MM.1S (cell line): Measurements from ENCODE around the gene GHRH.

Source experiments
- DNase-seq: peaks from one replicate; pipeline ENCODE4 v3.0.0-alpha.2; 2015
- H2AFZ ChIP-seq: fragments of 300-600 bp; sonication (generic); 2 replicates; pipeline ENCODE4 v1.6.0; 2016; ENCODE audit warnings: antibody characterized with exemption, low read length
- H3F3A ChIP-seq: fragments of 300-600 bp; sonication (generic); 2 replicates; pipeline ENCODE4 v1.6.1; 2016; ENCODE audit warnings: mild to moderate bottlenecking, antibody characterized with exemption, low read length, moderate library complexity, mixed read lengths; ENCODE audit not compliant: insufficient read depth
- H3K27ac ChIP-seq: fragments of 300-600 bp; sonication (generic); 2 replicates; pipeline ENCODE4 v1.5.1; 2016; ENCODE audit warnings: mild to moderate bottlenecking, low read length
- H3K27me3 ChIP-seq: fragments of 300-600 bp; sonication (generic); replicated peaks from 2 replicates; pipeline ENCODE4 v1.6.0; 2016; ENCODE audit warnings: low read length; ENCODE audit not compliant: insufficient read depth
- H3K36me3 ChIP-seq: fragments of 300-600 bp; sonication (generic); replicated peaks from 2 replicates; pipeline ENCODE4 v1.6.1; 2016; ENCODE audit warnings: mild to moderate bottlenecking, low read length, mixed read lengths; ENCODE audit not compliant: insufficient read depth
- H3K4me1 ChIP-seq: fragments of 300-600 bp; sonication (generic); 2 replicates; pipeline ENCODE4 v1.6.1; 2016; ENCODE audit warnings: low read length, mixed read lengths
- H3K4me2 ChIP-seq: fragments of 300-600 bp; sonication (generic); 2 replicates; pipeline ENCODE4 v1.6.0; 2016; ENCODE audit warnings: low read depth, low read length
- H3K4me3 ChIP-seq: fragments of 300-600 bp; sonication (generic); 2 replicates; pipeline ENCODE4 v1.5.1; 2016; ENCODE audit warnings: low read length, mixed read lengths
- H3K79me2 ChIP-seq: fragments of 300-600 bp; sonication (generic); 2 replicates; pipeline ENCODE4 v1.6.1; 2016; ENCODE audit warnings: mixed run types, low read length, mixed read lengths
- H3K9ac ChIP-seq: fragments of 300-600 bp; sonication (generic); 2 replicates; pipeline ENCODE4 v1.6.1; 2016; ENCODE audit warnings: low read length, mixed read lengths
- H3K9me2 ChIP-seq: fragments of 300-600 bp; sonication (generic); replicated peaks from 2 replicates; pipeline ENCODE4 v1.6.1; 2016; ENCODE audit warnings: mild to moderate bottlenecking, low read length, mixed read lengths; ENCODE audit not compliant: insufficient read depth
- H3K9me3 ChIP-seq: fragments of 300-600 bp; sonication (generic); replicated peaks from 2 replicates; pipeline ENCODE4 v1.6.1; 2016; ENCODE audit warnings: mild to moderate bottlenecking, low read length, mixed read lengths; ENCODE audit not compliant: insufficient read depth
- H4K20me1 ChIP-seq: fragments of 300-600 bp; sonication (generic); 2 replicates; pipeline ENCODE4 v1.6.1; 2016; ENCODE audit warnings: mild to moderate bottlenecking, low read length, moderate library complexity, mixed read lengths; ENCODE audit not compliant: insufficient read depth
- CTCF ChIP-seq: fragments of 300-600 bp; sonication (generic); IDR thresholded peaks from 2 replicates; pipeline ENCODE4 v1.5.1; 2016; ENCODE audit warnings: antibody characterized with exemption, low read length, mixed read lengths
- EZH2 ChIP-seq: fragments of 300-600 bp; sonication (generic); optimal IDR thresholded peaks from 2 replicates; pipeline ENCODE3; 2017; ENCODE audit warnings: low read depth, mild to moderate bottlenecking, antibody characterized with exemption, low read length, mixed read lengths
- EZH2phosphoT487 ChIP-seq: fragments of 300-600 bp; sonication (generic); IDR thresholded peaks from 2 replicates; pipeline ENCODE4 v1.6.1; 2018; ENCODE audit warnings: antibody characterized with exemption, low read length

GHRH gene

GRCh38 chr20:37244572-37244957 is 17.0 kb downstream of the GHRH start:
- DNase-seq = no peak

GRCh38 chr20:37243937-37244571 is 17.6 kb downstream of the GHRH start:
- Histone ChIP-seq H2AFZ (no peak overlapping the region), H3K79me2 (no peaks in the 10 kb centered on the region), H4K20me1 (no peaks in the 10 kb centered on the region), H3K36me3 (peaks cover 6% of the 10 kb centered on the region), H3K4me2 (no peak overlapping the region), H3F3A (no peaks in the 10 kb centered on the region), H3K9ac (no peak overlapping the region), H3K9me3 (no peaks in the 10 kb centered on the region), H3K27me3 (no peaks in the 10 kb centered on the region), H3K9me2 (no peaks in the 10 kb centered on the region), H3K27ac (no peak overlapping the region), H3K4me3 (no peak overlapping the region), H3K4me1 (no peaks in the 10 kb centered on the region)
- TF ChIP-seq EZH2 (no peak), EZH2phosphoT487 (no peak)
- no peak for DNase-seq

More at GRCh38 chr20:37244572-37244957, 17.0 kb downstream of the GHRH start:
- H3K9me3 ChIP-seq = no peaks in the 10 kb centered on the region
- no peak overlapping the region for H3K4me3 ChIP-seq
- H3K4me2 ChIP-seq = no peak overlapping the region
- H3K4me1 ChIP-seq = no peaks in the 10 kb centered on the region
- H3K79me2 ChIP-seq = no peaks in the 10 kb centered on the region
- H3K9me2 ChIP-seq = no peaks in the 10 kb centered on the region
- H3K27me3 ChIP-seq = no peaks in the 10 kb centered on the region
- H3K27ac ChIP-seq = no peak overlapping the region
- H3F3A ChIP-seq = no peaks in the 10 kb centered on the region
- no peaks in the 10 kb centered on the region for H4K20me1 ChIP-seq
- no peak overlapping the region for H3K9ac ChIP-seq
- peaks cover 6% of the 10 kb centered on the region for H3K36me3 ChIP-seq
- H2AFZ ChIP-seq = no peak overlapping the region
- TF ChIP-seq EZH2phosphoT487 = no peak
- no peak for TF ChIP-seq CTCF
- TF ChIP-seq EZH2 = no peak

GRCh38 chr20:37243076-37243936 is 18.3 kb downstream of the GHRH start:
- no peak for DNase-seq
- no peaks in the 10 kb centered on the region for H3K9me2 ChIP-seq

More at GRCh38 chr20:37243076-37243936, 18.3 kb downstream of the GHRH start:
- Histone ChIP-seq H3K4me1 (no peaks in the 10 kb centered on the region), H3K9me3 (no peaks in the 10 kb centered on the region), H3K36me3 (peaks cover 6% of the 10 kb centered on the region), H4K20me1 (no peaks in the 10 kb centered on the region), H3K4me3 (no peak overlapping the region), H3K27me3 (no peaks in the 10 kb centered on the region), H3K27ac (no peak overlapping the region), H3K9ac (no peak overlapping the region), H3K79me2 (no peaks in the 10 kb centered on the region), H3K4me2 (no peak overlapping the region), H3F3A (no peaks in the 10 kb centered on the region), H2AFZ (no peak overlapping the region)
- TF ChIP-seq EZH2phosphoT487 (no peak), EZH2 (no peak), CTCF (no peak)
